Vagina (tissue), 2 donors: Measurements from ENCODE around the gene DGKH. TPM values are rescaled to one million over a fixed set of nuclear protein-coding genes. Genes with fewer than 3 reads are reported as not detected.

Experiments used
- DNase-seq, 2 donors: peaks; one replicate each; pipeline ENCODE4 v3.0.0-alpha.2; 2017; ENCODE audit errors: extremely low spot score in 2 of 2
- H3K27ac ChIP-seq: fragments of 200-600 bp; sonication (generic); one replicate; pipeline ENCODE4 v1.5.1; 2019
- H3K27me3 ChIP-seq: fragments of 200-600 bp; sonication (generic); one replicate; pipeline ENCODE4 v1.5.1; 2019
- H3K36me3 ChIP-seq, 2 donors: fragments of 200-600 bp; sonication (generic); one replicate each; pipeline ENCODE4 v1.5.1; 2017 to 2019
- H3K4me1 ChIP-seq: fragments of 200-600 bp; sonication (generic); one replicate; pipeline ENCODE4 v1.5.1; 2019
- H3K4me3 ChIP-seq, 2 donors: fragments of 200-600 bp; sonication (generic); 1 replicate in 1 of 2; 2 replicates in 1 of 2; pipeline ENCODE4 v1.5.1; 2016 to 2019
- H3K9me3 ChIP-seq: fragments of 200-600 bp; sonication (generic); one replicate; pipeline ENCODE4 v1.5.1; 2019
- POLR2A ChIP-seq, 2 donors: fragments of 450-650 bp; IDR thresholded peaks; one replicate each; pipeline ENCODE4 v1.6.1; 2017; ENCODE audit warnings: antibody characterized with exemption in 2 of 2, mild to moderate bottlenecking in 2 of 2, moderate library complexity in 2 of 2
- POLR2AphosphoS5 ChIP-seq, 2 donors: sonication (generic); formaldehyde crosslinking; IDR thresholded peaks; one replicate each; pipeline ENCODE4 v1.9.0; 2017; ENCODE audit warnings: antibody characterized with exemption in 2 of 2, mild to moderate bottlenecking in 2 of 2, low read depth in 1 of 2; ENCODE audit not compliant: insufficient read depth in 1 of 2
- intact Hi-C: fragments of 100-400 bp; cut with DNase I; formaldehyde crosslinking; loops from one replicate; pipeline ENCODE4 v1.15.1; 2023
- total RNA-seq: library from RNA; depleted of rRNA; stranded (reverse); fragments of >200 nt; gene quantifications from one replicate; pipeline ENCODE4 v1.2.3, GENCODE V29; 2016
- TF ChIP-seq, protein P1 (sequence below), 3 experiments: fragments of 450-650 bp in 2 of 3; fragments of 200-600 bp in 1 of 3; sonication (generic) in 1 of 3; IDR thresholded peaks; one replicate each; pipeline ENCODE4 v1.5.1; 2017 to 2019; ENCODE audit warnings: antibody characterized with exemption in 3 of 3, mild to moderate bottlenecking in 2 of 3, moderate library complexity in 2 of 3

The DGKH gene
- total RNA-seq, 1 donor from 2014 or later, result 29.7 TPM

DNA sequence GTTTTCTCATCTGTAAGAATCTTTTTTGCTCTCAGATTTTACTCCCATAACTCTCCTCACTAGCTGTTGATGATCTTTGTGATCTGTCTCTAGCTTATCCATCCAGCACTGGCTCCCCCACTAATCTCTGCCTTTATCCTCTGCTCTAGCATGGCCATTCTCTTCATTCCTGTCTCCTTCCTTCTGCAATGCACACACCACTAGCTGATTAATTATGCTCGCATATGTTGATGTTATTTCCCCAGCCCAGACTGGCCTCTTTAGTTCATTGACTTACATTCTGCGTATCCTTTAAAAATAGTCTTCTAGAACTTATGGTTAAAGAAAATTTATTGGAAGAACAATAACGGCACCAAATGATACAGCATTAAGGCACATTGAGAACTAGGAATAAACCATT, 52.5 kb downstream of the DGKH start:
- Histone ChIP-seq H3K4me1 (peaks cover 8% of the 10 kb centered on the region), H3K27me3 (no peaks in the 10 kb centered on the region), H3K9me3 (peaks cover 2% of the 10 kb centered on the region), H3K4me3 (no peak overlapping the region), H3K27ac (no peak overlapping the region), H3K36me3 (no peaks in the 10 kb centered on the region)
- DNase-seq, result no peak
- intact Hi-C loops, result loop anchor here (10.0 kb wide), 1 partner anchor 436 kb away; no protein-coding TSS in a partner anchor
- TF ChIP-seq POLR2AphosphoS5 (IDR thresholded peaks at IDR 0.05; ENCODE audit: insufficient read depth in 1 of 2, low read depth in 1 of 2) (no peak), POLR2A (IDR thresholded peaks at IDR 0.05) (no peak)
- TF ChIP-seq, protein P1, sequence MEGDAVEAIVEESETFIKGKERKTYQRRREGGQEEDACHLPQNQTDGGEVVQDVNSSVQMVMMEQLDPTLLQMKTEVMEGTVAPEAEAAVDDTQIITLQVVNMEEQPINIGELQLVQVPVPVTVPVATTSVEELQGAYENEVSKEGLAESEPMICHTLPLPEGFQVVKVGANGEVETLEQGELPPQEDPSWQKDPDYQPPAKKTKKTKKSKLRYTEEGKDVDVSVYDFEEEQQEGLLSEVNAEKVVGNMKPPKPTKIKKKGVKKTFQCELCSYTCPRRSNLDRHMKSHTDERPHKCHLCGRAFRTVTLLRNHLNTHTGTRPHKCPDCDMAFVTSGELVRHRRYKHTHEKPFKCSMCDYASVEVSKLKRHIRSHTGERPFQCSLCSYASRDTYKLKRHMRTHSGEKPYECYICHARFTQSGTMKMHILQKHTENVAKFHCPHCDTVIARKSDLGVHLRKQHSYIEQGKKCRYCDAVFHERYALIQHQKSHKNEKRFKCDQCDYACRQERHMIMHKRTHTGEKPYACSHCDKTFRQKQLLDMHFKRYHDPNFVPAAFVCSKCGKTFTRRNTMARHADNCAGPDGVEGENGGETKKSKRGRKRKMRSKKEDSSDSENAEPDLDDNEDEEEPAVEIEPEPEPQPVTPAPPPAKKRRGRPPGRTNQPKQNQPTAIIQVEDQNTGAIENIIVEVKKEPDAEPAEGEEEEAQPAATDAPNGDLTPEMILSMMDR (IDR thresholded peaks at IDR 0.05), result no peak

DNA sequence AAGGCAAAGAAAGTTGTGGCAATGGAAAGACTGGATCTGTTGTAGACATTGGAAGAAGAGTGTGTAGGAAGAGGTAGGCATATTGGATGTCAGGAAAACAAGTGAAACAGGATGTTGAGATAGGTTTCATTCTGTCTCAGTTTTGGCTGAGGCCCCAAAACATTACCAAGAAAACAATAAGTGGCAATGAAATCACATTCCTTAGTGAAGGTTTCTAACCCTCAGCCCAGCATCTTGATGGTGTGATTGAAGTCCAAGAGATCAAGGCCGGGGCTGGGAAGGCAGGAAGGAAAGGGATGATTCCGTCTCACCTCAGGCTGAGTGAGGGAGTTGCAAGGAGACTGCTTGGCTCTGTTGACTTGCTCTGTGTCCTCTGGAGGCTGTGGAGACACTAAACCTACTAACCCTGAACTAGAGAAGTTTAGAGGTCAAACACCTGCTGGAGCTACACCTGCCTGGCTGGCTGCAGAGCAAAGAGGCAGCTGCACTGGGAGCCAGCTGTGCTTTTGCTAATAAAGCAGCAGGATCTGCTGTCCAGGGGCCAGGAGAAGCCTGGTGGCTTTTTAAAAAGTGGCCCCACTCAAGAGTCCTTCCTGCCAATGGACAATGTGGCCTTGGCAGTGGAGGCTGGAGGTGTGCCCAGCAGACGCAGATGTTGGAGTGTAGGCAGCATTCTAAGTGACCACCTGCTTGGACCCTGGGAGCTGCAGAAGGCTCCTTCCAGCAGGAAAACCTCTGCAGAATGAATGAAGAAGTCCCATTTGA, 53.6 kb downstream of the DGKH start:
- no peak for DNase-seq
- H3K4me1 ChIP-seq, result peaks cover 8% of the 10 kb centered on the region
- H3K36me3 ChIP-seq, result no peaks in the 10 kb centered on the region
- TF ChIP-seq, protein P1 (IDR thresholded peaks at IDR 0.05), result no peak
- TF ChIP-seq POLR2AphosphoS5 (IDR thresholded peaks at IDR 0.05; ENCODE audit: insufficient read depth in 1 of 2, low read depth in 1 of 2) (no peak), POLR2A (IDR thresholded peaks at IDR 0.05) (no peak)
- peaks cover 2% of the 10 kb centered on the region for H3K9me3 ChIP-seq
- no peaks in the 10 kb centered on the region for H3K27me3 ChIP-seq
- no peak overlapping the region for H3K27ac ChIP-seq
- intact Hi-C loops, result loop anchor here (10.0 kb wide), 1 partner anchor 437 kb away; no protein-coding TSS in a partner anchor
- H3K4me3 ChIP-seq, result no peak overlapping the region

DNA sequence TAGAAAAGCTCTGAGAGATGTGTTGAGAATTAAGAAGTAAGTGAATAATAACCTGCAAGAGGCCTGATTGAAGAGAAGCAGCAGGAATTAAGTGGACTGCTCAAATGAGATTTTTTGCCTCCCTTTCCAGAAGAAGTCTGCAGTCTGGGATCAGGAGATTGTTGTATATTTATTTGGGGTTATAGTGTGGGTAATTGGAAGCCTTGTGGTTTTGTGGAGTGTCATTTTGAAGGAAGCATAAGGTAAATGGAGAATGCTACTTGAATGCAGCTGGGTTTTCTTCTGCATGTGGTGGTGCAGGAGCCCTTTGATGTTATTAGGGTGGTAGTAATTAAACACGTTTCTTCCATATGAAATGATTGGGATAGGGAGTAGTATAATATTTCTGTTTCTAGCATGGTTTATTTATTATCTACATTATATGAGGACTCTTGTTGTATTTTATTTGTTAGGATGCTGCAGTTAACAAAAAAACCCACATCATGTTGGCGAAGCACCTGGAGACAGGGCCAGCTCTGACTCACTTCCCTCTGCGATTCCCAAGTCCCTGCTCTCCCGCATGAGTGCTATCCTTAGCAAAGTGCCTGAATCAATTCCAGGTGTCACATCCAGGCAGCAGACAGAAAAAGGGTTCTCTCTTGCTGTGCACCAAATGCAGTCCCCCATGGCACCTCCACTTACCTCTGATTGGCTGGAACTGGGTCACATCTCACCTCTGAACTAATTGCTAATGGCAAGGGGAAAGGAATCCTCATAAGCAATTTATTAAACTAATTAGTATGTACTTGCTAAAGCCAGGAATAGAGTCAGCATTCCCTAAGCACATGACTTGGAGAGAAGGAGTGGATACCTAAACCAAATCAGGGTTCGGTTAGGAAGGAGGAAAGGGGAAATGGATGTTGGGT, 54.8 kb downstream of the DGKH start:
- Histone ChIP-seq H3K4me3 (no peak overlapping the region), H3K9me3 (peaks cover 2% of the 10 kb centered on the region), H3K27me3 (no peaks in the 10 kb centered on the region), H3K27ac (no peak overlapping the region), H3K36me3 (no peaks in the 10 kb centered on the region), H3K4me1 (peaks cover 8% of the 10 kb centered on the region)
- intact Hi-C loops, result loop anchor here (10.0 kb wide), 1 partner anchor 438 kb away; no protein-coding TSS in a partner anchor
- no peak for DNase-seq
- TF ChIP-seq, protein P1 (IDR thresholded peaks at IDR 0.05), result no peak
- TF ChIP-seq POLR2A (IDR thresholded peaks at IDR 0.05) (no peak), POLR2AphosphoS5 (IDR thresholded peaks at IDR 0.05; ENCODE audit: insufficient read depth in 1 of 2, low read depth in 1 of 2) (no peak)

DNA sequence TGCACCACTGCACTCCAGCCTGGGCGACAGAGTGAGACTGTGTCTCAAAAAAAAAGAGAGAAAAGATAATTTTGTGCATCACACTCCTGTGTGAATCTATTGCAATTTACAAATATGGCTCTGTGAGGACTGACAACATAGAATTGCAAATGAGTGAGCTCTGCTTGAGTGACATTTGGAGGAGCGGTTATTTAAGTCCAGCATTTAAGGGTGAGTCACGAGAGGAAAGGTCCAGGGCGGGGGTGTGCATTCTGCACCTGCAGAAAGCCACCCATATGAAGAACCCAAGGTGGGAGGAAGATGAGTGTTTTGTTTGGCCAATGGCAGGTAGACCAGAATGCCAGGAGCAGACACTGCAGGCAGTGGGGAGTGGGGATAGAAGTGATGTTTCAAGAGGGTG, 58.5 kb downstream of the DGKH start:
- Histone ChIP-seq H3K36me3 (no peaks in the 10 kb centered on the region), H3K27me3 (no peaks in the 10 kb centered on the region)

More for the DNA sequence above, 58.5 kb downstream of the DGKH start:
- Histone ChIP-seq H3K4me3 (no peak overlapping the region), H3K4me1 (peaks cover 5% of the 10 kb centered on the region), H3K9me3 (peaks cover 2% of the 10 kb centered on the region), H3K27ac (no peak overlapping the region)
- TF ChIP-seq POLR2AphosphoS5 (IDR thresholded peaks at IDR 0.05; ENCODE audit: insufficient read depth in 1 of 2, low read depth in 1 of 2), result no peak
- TF ChIP-seq POLR2A (IDR thresholded peaks at IDR 0.05), result no peak
- TF ChIP-seq, protein P1 (IDR thresholded peaks at IDR 0.05), result no peak
- intact Hi-C loops, result loop anchor here (10.0 kb wide), 1 partner anchor 442 kb away; no protein-coding TSS in a partner anchor
- no peak for DNase-seq
